ENCODE data around the gene B3GALNT2.

B3GALNT2 gene

GRCh38 chr1:235409042-235409820, 95.0 kb downstream of the B3GALNT2 start:
- no peak for DNase-seq (ENCODE audit: low read depth)

DNA sequence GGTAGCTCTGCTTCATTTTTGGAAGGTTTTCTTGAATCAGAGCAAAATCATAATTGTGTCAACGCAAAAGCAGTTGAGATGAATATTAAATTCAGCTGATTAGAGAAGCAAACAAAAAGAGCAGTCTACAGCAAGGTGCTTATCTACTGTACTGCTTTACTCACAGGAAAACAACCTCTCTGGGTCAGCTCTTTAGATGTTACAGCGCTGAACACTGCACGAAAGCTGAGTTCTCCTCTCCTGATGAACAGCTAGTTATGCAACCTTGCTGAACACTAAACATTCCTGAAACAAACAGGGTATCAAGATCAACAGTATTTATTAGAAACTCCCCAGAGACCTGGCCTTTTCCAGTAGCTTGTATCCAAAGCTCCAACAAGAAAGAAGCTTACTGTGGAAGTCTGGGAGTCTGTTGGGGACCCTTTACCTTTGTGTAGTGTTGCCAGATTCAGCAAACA, 95.7 kb downstream of the B3GALNT2 start:
- no peak for DNase-seq (ENCODE audit: low read depth)

DNA sequence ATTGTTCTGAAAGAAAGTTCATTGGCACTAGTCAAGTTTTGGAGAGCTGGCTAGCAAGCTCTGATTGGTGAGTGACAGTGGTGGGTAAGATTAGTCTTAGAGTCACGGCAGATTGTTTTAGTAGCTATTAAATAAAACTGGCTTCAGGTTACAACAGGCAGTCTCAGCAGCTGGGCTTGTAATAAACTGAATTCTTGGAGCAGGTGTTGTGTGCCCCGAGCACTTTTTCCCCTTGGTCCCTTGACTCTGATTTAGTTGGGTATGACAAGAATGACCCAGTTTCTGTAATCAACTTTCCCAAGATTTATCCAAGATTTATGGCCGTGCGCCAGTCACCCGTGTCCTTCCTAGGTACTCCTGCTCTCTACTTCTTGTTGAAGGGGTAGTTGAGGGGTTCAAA, 96.8 kb downstream of the B3GALNT2 start:
- DNase-seq (ENCODE audit: low read depth): no peak

DNA sequence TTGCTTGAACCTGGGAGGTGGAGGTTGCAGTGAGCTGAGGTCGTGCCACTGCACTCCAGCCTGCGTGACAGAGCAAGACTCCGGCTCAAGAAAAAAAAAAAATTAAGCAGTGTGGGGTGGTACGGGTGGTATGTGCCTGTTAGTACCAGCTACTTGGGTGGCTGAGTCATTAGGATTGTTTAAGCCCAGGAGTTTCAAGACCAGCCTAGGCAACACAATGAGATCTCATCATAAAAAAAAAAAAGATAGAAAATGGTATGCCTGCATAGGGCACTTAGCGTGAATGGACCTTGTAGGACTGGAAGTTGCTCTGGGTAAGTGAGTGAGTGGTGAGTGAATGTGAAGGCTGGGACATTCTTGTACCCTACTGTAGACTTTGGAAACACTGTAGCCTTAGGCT, 100.1 kb downstream of the B3GALNT2 start:
- DNase-seq (ENCODE audit: low read depth): peak; percentile 57

GRCh38 chr1:235403593-235403992, 100.7 kb downstream of the B3GALNT2 start:
- DNase-seq (ENCODE audit: low read depth): no peak

GRCh38 chr1:235402457-235403200, 101.6 kb downstream of the B3GALNT2 start:
- peak; percentile 35 for DNase-seq (ENCODE audit: low read depth)

DNA sequence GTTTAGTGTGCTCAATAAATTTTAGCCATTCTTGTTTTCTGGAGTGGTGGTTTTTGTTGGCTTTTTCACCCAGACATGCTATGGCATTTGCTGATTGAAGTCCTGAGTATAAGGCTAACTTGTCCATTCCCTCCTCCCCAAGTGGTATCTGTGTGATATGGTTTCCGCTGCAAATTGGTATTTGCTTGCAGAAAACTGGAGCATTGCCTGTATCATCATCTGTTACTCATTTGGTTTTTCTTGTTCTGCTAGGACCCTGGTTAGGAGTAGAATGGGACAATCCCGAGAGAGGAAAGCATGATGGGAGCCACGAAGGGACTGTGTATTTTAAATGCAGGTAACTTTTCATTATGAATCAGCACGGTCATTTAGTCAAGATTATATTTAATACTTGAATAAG, 103.0 kb downstream of the B3GALNT2 start:
- DNase-seq (ENCODE audit: low read depth): peak; percentile 60

All from EH (cell line).